ENCODE results near the gene ZNF423. TPM values are rescaled to one million over a fixed set of nuclear protein-coding genes. Genes with fewer than 3 reads are reported as not detected.

Gene ZNF423
- total and polyA plus RNA-seq, 4 donors = 1.1 to 14.8 (median 3.3) TPM

GRCh38 chr16:49637511-49637910 is 218.4 kb downstream of the ZNF423 start:
- Histone ChIP-seq H3K27ac (ENCODE audit: low read depth in 1 of 2, low read length in 1 of 2) (no peak overlapping the region), H3K4me3 (no peak overlapping the region), H3K9ac (ENCODE audit: insufficient read depth in 1 of 2, low read length in 2 of 2) (no peak overlapping the region), H3K27me3 (ENCODE audit: control insufficient read depth in 3 of 3, insufficient read depth in 3 of 3, low read length in 2 of 3) (no peaks in the 10 kb centered on the region), H3K9me3 (ENCODE audit: control insufficient read depth in 4 of 4, insufficient read depth in 3 of 4, low read length in 3 of 4) (peaks cover 0 to 2% (median 0%) of the 10 kb centered on the region in 4 donors), H3K4me1 (ENCODE audit: control insufficient read depth in 5 of 5, insufficient read depth in 5 of 5, low read length in 5 of 5) (peaks cover 4 to 69% (median 34%) of the 10 kb centered on the region in 5 donors), H3K36me3 (ENCODE audit: control insufficient read depth in 4 of 4, insufficient read depth in 4 of 4, low read length in 4 of 4) (peaks cover 0 to 31% (median 16%) of the 10 kb centered on the region in 4 donors)
- DNase-seq = no peak
- WGBS, 2 donors = 97% methylated on average over 16 of the region's 16 CpGs
- TF ChIP-seq, protein P1, sequence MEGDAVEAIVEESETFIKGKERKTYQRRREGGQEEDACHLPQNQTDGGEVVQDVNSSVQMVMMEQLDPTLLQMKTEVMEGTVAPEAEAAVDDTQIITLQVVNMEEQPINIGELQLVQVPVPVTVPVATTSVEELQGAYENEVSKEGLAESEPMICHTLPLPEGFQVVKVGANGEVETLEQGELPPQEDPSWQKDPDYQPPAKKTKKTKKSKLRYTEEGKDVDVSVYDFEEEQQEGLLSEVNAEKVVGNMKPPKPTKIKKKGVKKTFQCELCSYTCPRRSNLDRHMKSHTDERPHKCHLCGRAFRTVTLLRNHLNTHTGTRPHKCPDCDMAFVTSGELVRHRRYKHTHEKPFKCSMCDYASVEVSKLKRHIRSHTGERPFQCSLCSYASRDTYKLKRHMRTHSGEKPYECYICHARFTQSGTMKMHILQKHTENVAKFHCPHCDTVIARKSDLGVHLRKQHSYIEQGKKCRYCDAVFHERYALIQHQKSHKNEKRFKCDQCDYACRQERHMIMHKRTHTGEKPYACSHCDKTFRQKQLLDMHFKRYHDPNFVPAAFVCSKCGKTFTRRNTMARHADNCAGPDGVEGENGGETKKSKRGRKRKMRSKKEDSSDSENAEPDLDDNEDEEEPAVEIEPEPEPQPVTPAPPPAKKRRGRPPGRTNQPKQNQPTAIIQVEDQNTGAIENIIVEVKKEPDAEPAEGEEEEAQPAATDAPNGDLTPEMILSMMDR (IDR thresholded peaks at IDR 0.05; ENCODE audit: control extremely low read depth, extremely low read depth) = no peak
- no peak for ATAC-seq (ENCODE audit: insufficient read depth, low FRiP score)

DNA sequence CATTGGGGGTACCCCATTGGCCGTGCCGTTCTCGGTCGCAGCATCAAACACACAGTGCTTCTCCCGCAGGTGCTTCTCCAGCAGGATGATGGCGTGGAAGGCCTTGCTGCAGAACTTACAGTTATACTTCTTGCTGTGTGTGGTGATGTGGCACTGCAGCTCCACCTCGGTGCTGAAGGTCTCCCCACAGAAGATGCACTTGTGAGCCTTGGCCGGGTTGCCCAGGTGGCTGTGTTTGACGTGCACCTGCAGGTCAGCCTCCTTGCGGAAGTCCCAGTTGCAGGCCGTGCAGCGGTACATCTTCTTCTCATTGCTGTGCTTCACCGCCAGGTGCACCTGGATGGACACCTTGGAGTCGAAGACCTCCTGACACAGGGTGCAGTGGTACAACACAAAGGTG is 219.3 kb downstream of the ZNF423 start:
- Histone ChIP-seq H3K9ac (ENCODE audit: insufficient read depth in 1 of 2, low read length in 2 of 2) (no peak overlapping the region), H3K27ac (ENCODE audit: low read depth in 1 of 2, low read length in 1 of 2) (no peak overlapping the region), H3K27me3 (ENCODE audit: control insufficient read depth in 3 of 3, insufficient read depth in 3 of 3, low read length in 2 of 3) (no peaks in the 10 kb centered on the region), H3K4me3 (no peak overlapping the region), H3K36me3 (ENCODE audit: control insufficient read depth in 4 of 4, insufficient read depth in 4 of 4, low read length in 4 of 4) (peaks cover 0 to 31% (median 16%) of the 10 kb centered on the region in 4 donors), H3K4me1 (ENCODE audit: control insufficient read depth in 5 of 5, insufficient read depth in 5 of 5, low read length in 5 of 5) (peaks cover 4 to 78% (median 34%) of the 10 kb centered on the region in 5 donors), H3K9me3 (ENCODE audit: control insufficient read depth in 4 of 4, insufficient read depth in 3 of 4, low read length in 3 of 4) (peaks cover 0 to 2% (median 0%) of the 10 kb centered on the region in 4 donors)
- TF ChIP-seq, protein P1 (IDR thresholded peaks at IDR 0.05; ENCODE audit: control extremely low read depth, extremely low read depth) = no peak
- ATAC-seq (ENCODE audit: insufficient read depth, low FRiP score) = no peak
- WGBS, 2 donors = 95 to 97% methylated on average over 14 of the region's 14 CpGs
- no peak for DNase-seq

- TF ChIP-seq, protein P1 (IDR thresholded peaks at IDR 0.05; ENCODE audit: control extremely low read depth, extremely low read depth) = no peak
- Histone ChIP-seq H3K9me3 (ENCODE audit: control insufficient read depth in 4 of 4, insufficient read depth in 3 of 4, low read length in 3 of 4) (peaks cover 0 to 2% (median 0%) of the 10 kb centered on the region in 4 donors), H3K36me3 (ENCODE audit: control insufficient read depth in 4 of 4, insufficient read depth in 4 of 4, low read length in 4 of 4) (peaks cover 0 to 31% (median 16%) of the 10 kb centered on the region in 4 donors), H3K27me3 (ENCODE audit: control insufficient read depth in 3 of 3, insufficient read depth in 3 of 3, low read length in 2 of 3) (no peaks in the 10 kb centered on the region), H3K9ac (ENCODE audit: insufficient read depth in 1 of 2, low read length in 2 of 2) (no peak overlapping the region), H3K4me3 (no peak overlapping the region), H3K4me1 (ENCODE audit: control insufficient read depth in 5 of 5, insufficient read depth in 5 of 5, low read length in 5 of 5) (peaks cover 4 to 80% (median 31%) of the 10 kb centered on the region in 5 donors), H3K27ac (ENCODE audit: low read depth in 1 of 2, low read length in 1 of 2) (no peak overlapping the region)
- WGBS, 2 donors = 95 to 96% methylated on average over 58 of the region's 58 CpGs
- DNase-seq (peak in 1 of 3 donors; percentile 6), ATAC-seq (ENCODE audit: insufficient read depth, low FRiP score) (no peak)
Observed at GRCh38 chr16:49635591-49636581, 220.0 kb downstream of the ZNF423 start.

All from lung (tissue), 12 donors.